ENCODE results near the gene HTRA3. TPM values are rescaled to one million over a fixed set of nuclear protein-coding genes. Genes with fewer than 3 reads are reported as not detected.

The HTRA3 gene
- total and polyA plus RNA-seq, 2 of the 4 experiments (the other 2 are of a cell fraction) = 1.3 to 9.5 TPM

DNA sequence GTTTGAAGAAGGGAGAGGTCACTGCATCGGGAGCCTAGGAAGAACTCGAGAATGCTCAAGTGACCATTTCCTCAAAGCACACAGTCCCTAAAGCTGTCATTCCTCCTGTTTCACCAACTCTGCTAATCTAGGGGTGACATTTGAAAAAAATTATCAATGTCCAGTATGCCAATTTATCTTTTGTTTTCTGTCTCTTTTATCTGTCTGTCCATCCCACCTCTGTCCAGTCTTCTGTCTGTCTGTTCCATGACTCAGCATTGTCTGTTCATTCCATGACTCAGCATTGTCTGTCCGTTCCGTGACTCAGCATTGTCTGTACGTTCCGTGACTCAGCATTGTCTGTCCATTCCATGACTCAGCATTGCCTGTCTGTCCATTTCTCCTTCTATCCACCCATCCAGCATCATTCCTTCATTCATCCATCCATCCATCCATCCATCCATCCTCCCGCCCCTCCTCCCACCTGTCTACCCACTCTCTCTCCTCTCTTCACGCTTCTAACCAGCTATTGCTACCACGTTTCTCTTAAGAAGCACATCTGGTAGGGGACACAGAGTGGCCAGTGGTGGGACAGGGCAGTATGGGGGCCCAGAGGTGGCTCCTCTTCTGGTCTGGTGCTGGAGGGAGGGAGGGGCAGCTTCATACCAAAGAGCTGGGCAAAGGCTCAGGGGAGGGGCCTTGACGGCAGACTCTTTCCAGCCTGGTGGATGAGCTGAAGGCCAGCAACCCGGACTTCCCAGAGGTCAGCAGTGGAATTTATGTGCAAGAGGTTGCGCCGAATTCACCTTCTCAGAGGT is 34.1 kb downstream of the HTRA3 start:
- DNase-seq (peak; percentile 95), ATAC-seq (ENCODE audit: low read depth) (peak; percentile 86)
- Histone ChIP-seq H3K9me3 (ENCODE audit: control insufficient read depth, insufficient read depth, low read length) (0 out of 2 replicates have a peak, but pooled peaks cover 2% of the 10 kb centered on the region), H2BK5ac (ENCODE audit: low read depth, low read length, poor library complexity, severe bottlenecking) (peak overlapping the region; percentile 89), H3K9ac (ENCODE audit: low read depth, low read length) (no peak overlapping the region), H3K14ac (replicated peaks; ENCODE audit: low read depth, low read length) (peak overlapping the region; percentile 86), H3K9me1 (ENCODE audit: insufficient read depth, low read length) (peaks cover 9% of the 10 kb centered on the region; the same call in 1 of the 2 replicates), H2BK120ac (ENCODE audit: low read depth, low read length) (peak overlapping the region; percentile 97), H4K8ac (ENCODE audit: low read depth in 2 of 2, low read length in 2 of 2) (peak overlapping the region; percentile 1 to 77; a peak in 2 of 4 replicates), H4K5ac (ENCODE audit: low read depth, low read length) (peak overlapping the region; percentile 68), H3K27ac (ENCODE audit: insufficient read depth, low read length) (peak overlapping the region; percentile 77), H4K91ac (ENCODE audit: insufficient read depth, low read depth, low read length) (peak overlapping the region; percentile 93), H3K18ac (ENCODE audit: low read depth, low read length) (peak overlapping the region; percentile 75), H2AFZ (replicated peaks; ENCODE audit: low read length, poor library complexity) (peak overlapping the region; percentile 54), H3K4ac (ENCODE audit: low read depth, low read length) (peak overlapping the region; percentile 94), H2AK9ac (replicated peaks; ENCODE audit: low read depth, low read length, poor library complexity) (peak overlapping the region; percentile 94), H3K36me3 (ENCODE audit: control insufficient read depth, insufficient read depth, low read length) (no peaks in the 10 kb centered on the region), H3K4me1 (ENCODE audit: control insufficient read depth, insufficient read depth, low read length) (peaks cover 9% of the 10 kb centered on the region), H2BK15ac (ENCODE audit: low read depth, low read length) (peak overlapping the region; percentile 92; the same call in 2 of the 3 replicates), H2AK5ac (ENCODE audit: low read depth, low read length) (peak overlapping the region; percentile 99), H2BK20ac (ENCODE audit: low read depth, low read length) (peak overlapping the region; percentile 96), H3K4me3 (ENCODE audit: insufficient read depth, low read depth, low read length) (no peak overlapping the region), H3K23ac (ENCODE audit: low read depth, low read length) (peak overlapping the region; percentile 89), H3K56ac (ENCODE audit: extremely low read depth, insufficient read depth, low read length) (peak overlapping the region; percentile 60; the same call in 1 of the 2 replicates), H3K79me1 (ENCODE audit: low read depth in 1 of 2, low read length in 2 of 2) (no peaks in the 10 kb centered on the region), H3K27me3 (ENCODE audit: control insufficient read depth, insufficient read depth, low read length) (no peaks in the 10 kb centered on the region), H3K4me2 (ENCODE audit: low read depth, low read length) (no peak overlapping the region), H4K20me1 (ENCODE audit: insufficient read depth, low read length) (no peaks in the 10 kb centered on the region)
- dilution Hi-C loops (cut with HindIII; ENCODE audit: low sequenced_read_pairs, unreplicated experiment) = no loop called here
- WGBS, 2 experiments (ENCODE audit: extremely low coverage in 2 of 2, insufficient read length in 1 of 2) = 6% methylated on average over 4 of the region's 13 CpGs; no CpG with 5 or more reads in 1 of the 2 experiments
- ChIA-PET CTCF (no interaction called here), POLR2A (ENCODE audit: unreplicated experiment) (no interaction called here)
- no TSS peak for BruUV-seq (replicated peaks)
- in situ Hi-C loops (cut with MboI; ENCODE audit: low sequenced_read_pairs) = no loop called here
- intact Hi-C loops (cut with micrococcal nuclease) = no loop called here
- TF ChIP-seq CHD1 (IDR thresholded peaks at IDR 0.05; ENCODE audit: low read depth, low read length) (no peak), RAD21 (IDR thresholded peaks at IDR 0.05; ENCODE audit: low read length) (no peak), ELK1 (IDR thresholded peaks at IDR 0.05; ENCODE audit: borderline replicate concordance, low read depth, low read length) (no peak), CEBPB (IDR thresholded peaks at IDR 0.05; ENCODE audit: low read depth, low read length) (no peak), FOS (IDR thresholded peaks at IDR 0.05; ENCODE audit: low read depth, low read length) (peak; percentile 100), RCOR1 (IDR thresholded peaks at IDR 0.05; ENCODE audit: insufficient replicate concordance, low read length) (no peak), POLR2A (IDR thresholded peaks at IDR 0.05; ENCODE audit: low read depth, low read length) (no peak), MAZ (IDR thresholded peaks at IDR 0.05; ENCODE audit: borderline replicate concordance, low read depth, low read length) (no peak), SMC3 (IDR thresholded peaks at IDR 0.05; ENCODE audit: low read depth, low read length) (no peak), MAFK (IDR thresholded peaks at IDR 0.05; ENCODE audit: low read depth, low read length) (peak; percentile 99), RFX5 (IDR thresholded peaks at IDR 0.05; ENCODE audit: low read depth, low read length) (no peak), NFE2L2 (IDR thresholded peaks at IDR 0.05; ENCODE audit: low read depth, low read length) (peak; percentile 100)
- TF ChIP-seq, protein P1, sequence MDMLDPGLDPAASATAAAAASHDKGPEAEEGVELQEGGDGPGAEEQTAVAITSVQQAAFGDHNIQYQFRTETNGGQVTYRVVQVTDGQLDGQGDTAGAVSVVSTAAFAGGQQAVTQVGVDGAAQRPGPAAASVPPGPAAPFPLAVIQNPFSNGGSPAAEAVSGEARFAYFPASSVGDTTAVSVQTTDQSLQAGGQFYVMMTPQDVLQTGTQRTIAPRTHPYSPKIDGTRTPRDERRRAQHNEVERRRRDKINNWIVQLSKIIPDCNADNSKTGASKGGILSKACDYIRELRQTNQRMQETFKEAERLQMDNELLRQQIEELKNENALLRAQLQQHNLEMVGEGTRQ (IDR thresholded peaks at IDR 0.05; ENCODE audit: low read depth, low read length) = no peak
- TF ChIP-seq, protein P2, sequence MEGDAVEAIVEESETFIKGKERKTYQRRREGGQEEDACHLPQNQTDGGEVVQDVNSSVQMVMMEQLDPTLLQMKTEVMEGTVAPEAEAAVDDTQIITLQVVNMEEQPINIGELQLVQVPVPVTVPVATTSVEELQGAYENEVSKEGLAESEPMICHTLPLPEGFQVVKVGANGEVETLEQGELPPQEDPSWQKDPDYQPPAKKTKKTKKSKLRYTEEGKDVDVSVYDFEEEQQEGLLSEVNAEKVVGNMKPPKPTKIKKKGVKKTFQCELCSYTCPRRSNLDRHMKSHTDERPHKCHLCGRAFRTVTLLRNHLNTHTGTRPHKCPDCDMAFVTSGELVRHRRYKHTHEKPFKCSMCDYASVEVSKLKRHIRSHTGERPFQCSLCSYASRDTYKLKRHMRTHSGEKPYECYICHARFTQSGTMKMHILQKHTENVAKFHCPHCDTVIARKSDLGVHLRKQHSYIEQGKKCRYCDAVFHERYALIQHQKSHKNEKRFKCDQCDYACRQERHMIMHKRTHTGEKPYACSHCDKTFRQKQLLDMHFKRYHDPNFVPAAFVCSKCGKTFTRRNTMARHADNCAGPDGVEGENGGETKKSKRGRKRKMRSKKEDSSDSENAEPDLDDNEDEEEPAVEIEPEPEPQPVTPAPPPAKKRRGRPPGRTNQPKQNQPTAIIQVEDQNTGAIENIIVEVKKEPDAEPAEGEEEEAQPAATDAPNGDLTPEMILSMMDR (conservative IDR thresholded peaks at IDR 0.05; ENCODE audit: low read depth, low read length) = no peak

All from IMR-90 (cell line).